ENCODE measurements around the gene RGL1.
"Not testable (repeated sequence)": the region's sequence is repeated elsewhere in the genome, so short reads cannot be mapped to it uniquely, and the experiment has no call there.

RGL1 gene

GRCh38 chr1:183804916-183805841 is at the start of gene RGL1:
RGL1 (plus strand) TSS chr1:183805120; CDS start chr1:183805298, 178 bp downstream.
- peak within 1 kb of the TSS; percentile 93 for H3K4me3 Mint-ChIP-seq
- peaks cover 17% of the 10 kb centered on the region for H3K9me3 Mint-ChIP-seq (ENCODE audit: low read depth)
- H3K27me3 Mint-ChIP-seq = peaks cover 8% of the 10 kb centered on the region
- peaks cover 7% of the 10 kb centered on the region for H3K4me1 Mint-ChIP-seq (ENCODE audit: low read depth)
- H3K27ac Mint-ChIP-seq = no peak within 1 kb of the TSS
- H3K36me3 Mint-ChIP-seq = peaks cover 29% of the 10 kb centered on the region

- Mint-ChIP-seq H3K4me3 (no peak overlapping the region), H3K36me3 (peaks cover 12% of the 10 kb centered on the region)
Measured at GRCh38 chr1:183756326-183756725, 48.6 kb upstream of the RGL1 start.

GRCh38 chr1:183757061-183757460 is 47.9 kb upstream of the RGL1 start:
- Mint-ChIP-seq H3K27ac (no peak overlapping the region), H3K4me1 (ENCODE audit: low read depth) (no peaks in the 10 kb centered on the region), H3K36me3 (peaks cover 12% of the 10 kb centered on the region), H3K27me3 (no peaks in the 10 kb centered on the region), H3K4me3 (no peak overlapping the region), H3K9me3 (ENCODE audit: low read depth) (no peaks in the 10 kb centered on the region)

More at GRCh38 chr1:183756326-183756725, 48.6 kb upstream of the RGL1 start:
- Mint-ChIP-seq H3K27ac (no peak overlapping the region), H3K27me3 (no peaks in the 10 kb centered on the region), H3K4me1 (ENCODE audit: low read depth) (no peaks in the 10 kb centered on the region), H3K9me3 (ENCODE audit: low read depth) (no peaks in the 10 kb centered on the region)

- Mint-ChIP-seq H3K9me3 (ENCODE audit: low read depth) (peaks cover 5% of the 10 kb centered on the region), H3K27ac (no peak overlapping the region), H3K27me3 (no peaks in the 10 kb centered on the region), H3K4me1 (ENCODE audit: low read depth) (no peaks in the 10 kb centered on the region), H3K36me3 (peaks cover 17% of the 10 kb centered on the region), H3K4me3 (no peak overlapping the region)
Measured at GRCh38 chr1:183758913-183759312, 46.0 kb upstream of the RGL1 start.

GRCh38 chr1:183760661-183761060 is 44.3 kb upstream of the RGL1 start:
- Mint-ChIP-seq H3K9me3 (ENCODE audit: low read depth) (peaks cover 19% of the 10 kb centered on the region), H3K36me3 (peaks cover 24% of the 10 kb centered on the region), H3K27ac (no peak overlapping the region), H3K4me3 (no peak overlapping the region), H3K4me1 (ENCODE audit: low read depth) (no peaks in the 10 kb centered on the region), H3K27me3 (no peaks in the 10 kb centered on the region)

- peaks cover 19% of the 10 kb centered on the region for H3K9me3 Mint-ChIP-seq (ENCODE audit: low read depth)
- H3K36me3 Mint-ChIP-seq = peaks cover 24% of the 10 kb centered on the region
- H3K4me3 Mint-ChIP-seq = no peak overlapping the region
- H3K4me1 Mint-ChIP-seq (ENCODE audit: low read depth) = no peaks in the 10 kb centered on the region
- no peaks in the 10 kb centered on the region for H3K27me3 Mint-ChIP-seq
- no peak overlapping the region for H3K27ac Mint-ChIP-seq
Measured at GRCh38 chr1:183761871-183762270, 43.0 kb upstream of the RGL1 start.

- H3K36me3 Mint-ChIP-seq = peaks cover 24% of the 10 kb centered on the region
- not testable (repeated sequence) for H3K27ac Mint-ChIP-seq; H3K4me1 Mint-ChIP-seq (ENCODE audit: low read depth); H3K27me3 Mint-ChIP-seq; H3K4me3 Mint-ChIP-seq
- H3K9me3 Mint-ChIP-seq (ENCODE audit: low read depth) = peaks cover 19% of the 10 kb centered on the region
Measured at GRCh38 chr1:183762856-183763255, 42.1 kb upstream of the RGL1 start.

GRCh38 chr1:183764981-183765380 is 39.9 kb upstream of the RGL1 start:
- Mint-ChIP-seq H3K36me3 (peaks cover 28% of the 10 kb centered on the region), H3K9me3 (ENCODE audit: low read depth) (peaks cover 22% of the 10 kb centered on the region), H3K27me3 (no peaks in the 10 kb centered on the region), H3K4me1 (ENCODE audit: low read depth) (no peaks in the 10 kb centered on the region), H3K4me3 (no peak overlapping the region), H3K27ac (no peak overlapping the region)

- Mint-ChIP-seq H3K27ac (no peak overlapping the region), H3K4me3 (no peak overlapping the region), H3K4me1 (ENCODE audit: low read depth) (no peaks in the 10 kb centered on the region), H3K27me3 (peaks cover 2% of the 10 kb centered on the region), H3K36me3 (peaks cover 33% of the 10 kb centered on the region), H3K9me3 (ENCODE audit: low read depth) (peaks cover 16% of the 10 kb centered on the region)
Measured at GRCh38 chr1:183769956-183770815, 34.7 kb upstream of the RGL1 start.

- H3K27ac Mint-ChIP-seq = no peak overlapping the region
Measured at GRCh38 chr1:183770816-183771128, 34.1 kb upstream of the RGL1 start.

GRCh38 chr1:183773482-183774274 is 31.2 kb upstream of the RGL1 start:
- Mint-ChIP-seq H3K27me3 (peaks cover 2% of the 10 kb centered on the region), H3K36me3 (peaks cover 34% of the 10 kb centered on the region), H3K4me3 (no peak overlapping the region), H3K9me3 (ENCODE audit: low read depth) (peaks cover 20% of the 10 kb centered on the region), H3K27ac (no peak overlapping the region), H3K4me1 (ENCODE audit: low read depth) (no peaks in the 10 kb centered on the region)

More at GRCh38 chr1:183770816-183771128, 34.1 kb upstream of the RGL1 start:
- H3K27me3 Mint-ChIP-seq = peaks cover 2% of the 10 kb centered on the region
- no peaks in the 10 kb centered on the region for H3K4me1 Mint-ChIP-seq (ENCODE audit: low read depth)
- H3K36me3 Mint-ChIP-seq = peaks cover 31% of the 10 kb centered on the region
- H3K9me3 Mint-ChIP-seq (ENCODE audit: low read depth) = peaks cover 19% of the 10 kb centered on the region
- H3K4me3 Mint-ChIP-seq = no peak overlapping the region

GRCh38 chr1:183774938-183775337 is 30.0 kb upstream of the RGL1 start:
- H3K27ac Mint-ChIP-seq = no peak overlapping the region
- H3K36me3 Mint-ChIP-seq = peaks cover 33% of the 10 kb centered on the region
- H3K4me1 Mint-ChIP-seq (ENCODE audit: low read depth) = no peaks in the 10 kb centered on the region
- H3K4me3 Mint-ChIP-seq = no peak overlapping the region
- H3K27me3 Mint-ChIP-seq = peaks cover 2% of the 10 kb centered on the region
- H3K9me3 Mint-ChIP-seq (ENCODE audit: low read depth) = peaks cover 18% of the 10 kb centered on the region

- H3K36me3 Mint-ChIP-seq = peaks cover 21% of the 10 kb centered on the region
- peaks cover 13% of the 10 kb centered on the region for H3K9me3 Mint-ChIP-seq (ENCODE audit: low read depth)
- no peaks in the 10 kb centered on the region for H3K4me1 Mint-ChIP-seq (ENCODE audit: low read depth)
- no peak overlapping the region for H3K4me3 Mint-ChIP-seq
- no peak overlapping the region for H3K27ac Mint-ChIP-seq
- H3K27me3 Mint-ChIP-seq = peaks cover 2% of the 10 kb centered on the region
Measured at GRCh38 chr1:183776731-183777130, 28.2 kb upstream of the RGL1 start.

GRCh38 chr1:183777328-183777727 is 27.6 kb upstream of the RGL1 start:
- peaks cover 2% of the 10 kb centered on the region for H3K27me3 Mint-ChIP-seq
- H3K27ac Mint-ChIP-seq = no peak overlapping the region
- peaks cover 20% of the 10 kb centered on the region for H3K36me3 Mint-ChIP-seq
- peaks cover 13% of the 10 kb centered on the region for H3K9me3 Mint-ChIP-seq (ENCODE audit: low read depth)
- no peak overlapping the region for H3K4me3 Mint-ChIP-seq
- no peaks in the 10 kb centered on the region for H3K4me1 Mint-ChIP-seq (ENCODE audit: low read depth)
